NCI-H2081 (cell line): Measurements from ENCODE around the gene C5orf47.

ENCODE experiments used
- DNase-seq, 2 experiments: peaks; one replicate each; lab custom pipeline; 2025; lab: John Stamatoyannopoulos, UW

C5orf47 gene

GRCh38 chr5:173970878-173971650, 17.9 kb upstream of the C5orf47 start:
- no peak for DNase-seq

GRCh38 chr5:173971681-173972345, 17.2 kb upstream of the C5orf47 start:
- DNase-seq, result no peak

DNA sequence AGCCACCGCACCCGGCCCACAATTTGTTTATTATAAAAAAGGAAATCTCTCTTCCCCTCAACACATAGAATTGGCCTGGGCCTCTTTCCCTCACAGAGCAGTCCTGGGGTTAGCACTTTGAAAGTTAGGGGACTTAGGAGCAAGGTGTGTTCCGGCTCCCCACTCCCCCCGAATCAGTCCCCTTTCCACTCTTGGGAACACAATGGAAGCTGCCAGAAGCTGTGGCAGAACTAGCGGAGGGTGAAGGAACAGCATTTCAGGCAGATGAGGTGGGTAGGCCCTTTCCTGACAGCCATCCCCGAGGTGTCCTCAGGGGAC, 16.4 kb upstream of the C5orf47 start:
- no peak for DNase-seq

DNA sequence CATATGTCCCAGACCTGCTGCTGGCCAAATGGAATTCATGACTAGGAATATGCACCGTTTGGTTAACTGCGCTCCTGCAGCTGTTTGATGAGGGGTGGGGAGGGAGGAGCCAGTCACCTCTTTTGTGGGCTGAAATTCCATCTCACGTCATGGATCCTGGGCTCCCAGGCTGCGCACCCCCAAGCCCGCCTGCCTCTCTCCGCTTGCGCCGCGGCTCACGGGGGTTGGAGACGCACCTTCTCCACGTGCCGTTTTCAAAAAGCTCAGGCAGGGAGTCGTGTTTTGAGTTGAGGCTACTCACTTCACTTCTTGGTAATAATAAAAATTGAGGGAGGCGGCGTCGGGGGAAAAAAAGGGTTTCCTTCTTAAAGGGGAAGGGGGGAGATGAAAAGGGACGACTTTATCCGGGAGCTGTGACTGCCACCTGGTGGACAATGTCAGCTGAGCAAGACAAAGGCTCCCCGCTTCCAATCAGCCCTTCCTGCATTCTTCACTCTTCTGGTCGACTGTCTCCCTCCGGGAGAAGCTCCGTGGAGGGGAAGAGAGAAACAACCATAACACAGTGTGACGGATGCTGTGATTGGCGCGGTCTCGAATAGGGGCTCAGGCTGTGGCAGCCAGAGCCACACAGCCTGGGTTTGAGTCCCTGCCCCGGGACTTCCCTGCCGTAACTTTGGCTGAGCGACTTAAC, 15.9 kb upstream of the C5orf47 start:
- DNase-seq, result peak; percentile 73 to 76

DNA sequence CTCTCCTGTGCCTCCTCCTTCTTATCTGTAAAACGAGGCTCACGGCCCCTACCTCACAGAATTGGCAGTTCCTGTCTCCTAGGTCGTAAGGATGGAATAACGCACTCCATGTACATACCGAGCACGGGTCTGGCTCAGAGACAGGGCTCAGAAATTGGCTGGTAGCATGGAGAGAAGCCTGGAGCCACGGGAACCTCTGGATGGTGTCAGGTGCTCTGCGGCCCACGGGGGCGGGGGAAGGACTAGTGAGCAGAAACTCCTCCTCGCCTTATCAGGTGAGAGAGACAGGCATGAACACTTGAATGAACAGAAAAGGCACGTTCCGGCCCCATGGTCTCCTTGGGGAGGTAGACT, 15.4 kb upstream of the C5orf47 start:
- DNase-seq, result peak in 1 of 2 experiments; percentile 8

GRCh38 chr5:173974688-173975239, 14.2 kb upstream of the C5orf47 start:
- no peak for DNase-seq

DNA sequence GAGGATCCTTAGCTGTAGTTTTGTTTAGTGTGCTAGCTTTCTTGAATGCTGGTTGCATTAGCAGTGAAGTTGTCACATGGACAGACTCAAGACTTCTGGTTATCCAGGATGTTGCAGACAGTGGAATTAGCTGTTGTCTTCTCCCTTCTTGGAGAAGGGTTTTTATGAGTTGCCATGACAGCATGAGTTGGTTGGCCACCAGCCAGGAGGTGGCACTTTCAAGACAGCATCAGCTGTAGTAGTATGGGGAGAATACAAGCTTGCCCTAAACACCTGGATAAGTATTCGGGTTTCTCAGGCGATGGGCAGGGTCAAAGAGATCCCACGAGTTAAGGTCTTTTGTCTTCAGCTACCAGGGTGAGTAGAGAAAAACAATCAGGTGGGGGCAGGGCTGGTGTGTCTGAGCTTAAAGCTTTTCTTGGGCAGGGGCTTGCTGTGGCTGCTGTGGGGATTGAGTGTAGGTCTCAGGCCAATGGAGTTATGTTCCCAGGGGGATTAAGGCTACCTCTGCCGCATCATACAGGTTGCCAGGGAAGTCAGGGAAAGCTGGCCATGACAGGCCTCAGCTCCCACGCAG, 7.7 kb upstream of the C5orf47 start:
- DNase-seq, result no peak

DNA sequence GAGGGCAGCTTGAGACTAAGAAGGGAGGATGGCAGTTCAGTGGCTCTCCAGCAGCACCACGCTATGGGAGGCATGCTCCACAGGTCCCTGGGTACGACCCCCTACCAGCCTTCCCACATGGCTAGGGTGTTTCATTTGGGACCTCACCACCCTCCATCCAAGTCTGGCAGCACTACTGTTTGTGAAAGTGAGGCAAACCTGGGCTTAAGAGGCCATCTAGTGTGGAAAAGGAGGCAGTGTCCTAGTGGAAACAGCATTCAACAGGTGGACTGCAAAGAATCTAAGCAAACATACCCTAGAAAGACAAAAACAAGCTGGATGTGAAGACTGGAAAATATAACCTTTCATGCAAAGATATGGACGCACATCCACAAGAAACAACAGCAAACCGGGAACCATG, 4.8 kb upstream of the C5orf47 start:
- no peak for DNase-seq

GRCh38 chr5:173989432-173990082, 587 bp downstream of the C5orf47 start:
- DNase-seq, result no peak

DNA sequence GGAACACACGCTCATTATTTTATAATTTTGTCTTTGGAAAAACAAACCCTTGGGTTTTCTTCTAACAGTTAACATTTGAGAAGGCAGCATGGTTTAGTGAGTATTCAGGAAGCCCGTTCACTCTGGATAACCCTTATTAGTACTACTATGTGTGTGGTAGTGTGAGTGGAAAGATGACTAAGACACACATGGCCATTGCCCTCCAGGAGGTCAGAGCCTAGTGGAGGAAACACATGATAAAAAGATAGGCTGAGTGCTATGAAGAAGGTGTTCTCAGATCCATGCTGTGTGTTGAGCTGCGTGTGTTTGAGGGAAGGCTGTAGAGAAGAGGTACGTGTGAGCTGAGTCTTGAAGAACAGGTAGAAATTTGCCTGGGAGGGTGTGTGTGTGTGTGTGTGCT, 8.4 kb downstream of the C5orf47 start:
- no peak for DNase-seq

DNA sequence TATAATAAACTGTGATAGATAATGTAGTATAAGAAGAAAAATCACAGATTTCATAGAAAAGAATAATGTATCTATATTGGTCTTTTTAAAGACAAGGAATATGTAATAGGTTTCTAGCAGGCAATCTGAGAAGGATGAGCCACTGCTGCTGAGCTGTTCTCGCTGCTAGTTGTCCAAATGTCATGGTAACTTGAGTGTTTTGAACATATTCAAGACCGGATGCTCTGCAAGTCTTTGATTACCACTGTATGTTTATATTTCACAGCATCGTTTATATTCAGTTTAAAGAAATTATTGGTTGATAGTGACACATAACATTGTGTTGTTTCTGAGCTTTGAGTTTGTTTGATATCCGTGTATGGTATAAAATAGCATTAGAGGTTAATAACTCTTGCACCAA, 9.6 kb downstream of the C5orf47 start:
- no peak for DNase-seq

- DNase-seq, result no peak
Observed at GRCh38 chr5:174000076-174000475, 11.1 kb downstream of the C5orf47 start.

DNA sequence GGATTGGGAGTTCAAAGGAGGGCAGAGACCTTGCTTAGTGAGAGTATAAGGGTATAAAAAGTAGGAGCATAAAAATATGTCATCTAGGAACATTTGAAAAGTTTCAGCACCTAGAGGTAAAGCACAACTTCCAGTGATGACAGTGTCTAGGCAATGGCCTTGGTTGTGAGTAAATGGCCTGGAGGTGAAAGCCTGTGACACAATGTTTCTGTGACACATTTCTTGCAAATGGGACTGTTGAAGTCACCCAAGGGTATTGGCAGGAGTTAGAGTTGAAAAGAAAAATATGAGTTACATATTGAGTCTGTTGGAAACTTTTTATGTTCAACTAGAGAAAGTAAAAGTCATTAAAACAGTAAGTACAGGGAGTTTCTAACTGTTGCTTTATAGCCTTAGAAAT, 14.8 kb downstream of the C5orf47 start:
- no peak for DNase-seq

GRCh38 chr5:174008922-174009321, 20.0 kb downstream of the C5orf47 start:
- DNase-seq, result no peak

DNA sequence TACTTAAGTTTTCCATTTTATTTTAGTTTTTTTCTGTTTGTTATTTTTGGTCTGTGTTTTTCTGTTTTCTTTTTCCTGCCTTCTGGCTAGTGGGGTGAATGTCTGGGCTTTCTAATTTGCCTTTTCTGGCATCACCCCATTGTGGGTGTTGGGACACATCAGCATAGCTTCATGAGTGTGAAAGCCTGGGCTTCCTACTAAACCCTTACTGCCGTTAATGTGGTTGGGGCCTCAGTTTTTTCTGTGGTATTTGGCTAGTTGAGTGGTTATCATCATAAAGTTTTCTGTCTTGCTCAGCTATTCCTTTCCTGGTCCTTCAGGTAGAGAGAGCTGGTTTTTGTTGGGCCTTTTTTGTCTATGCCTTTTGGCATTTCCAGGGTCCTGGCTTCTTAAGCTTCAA, 21.4 kb downstream of the C5orf47 start:
- no peak for DNase-seq

DNA sequence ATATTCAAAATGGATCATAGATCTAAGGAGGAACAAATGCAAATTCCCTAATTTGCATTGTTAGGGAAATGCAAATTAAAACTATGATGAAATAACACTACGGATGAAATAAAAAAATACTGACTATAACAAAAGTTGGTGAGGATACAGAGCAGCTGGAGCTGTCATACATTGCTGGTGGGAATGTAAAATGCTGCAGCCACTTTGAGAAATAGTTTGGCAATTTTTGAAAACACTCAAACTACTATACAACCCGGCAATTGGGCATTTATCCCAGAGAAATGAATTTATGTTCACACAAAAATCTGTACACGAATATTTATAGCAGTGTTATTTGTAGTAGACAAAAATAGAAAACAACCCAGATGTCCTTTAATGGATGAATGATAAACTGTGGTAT, 22.5 kb downstream of the C5orf47 start:
- DNase-seq, result no peak

GRCh38 chr5:174020069-174020927, 31.3 kb downstream of the C5orf47 start:
- DNase-seq, result peak; percentile 13 to 53

- no peak for DNase-seq
Observed at GRCh38 chr5:174020928-174021304, 31.9 kb downstream of the C5orf47 start.

GRCh38 chr5:174022384-174023095, 33.6 kb downstream of the C5orf47 start:
- DNase-seq, result no peak

- no peak for DNase-seq
Observed at GRCh38 chr5:174030286-174030685, 41.3 kb downstream of the C5orf47 start.
